Endometrium (tissue), 2 donors: ENCODE data around the gene MPPE1.
"Not testable (repeated sequence)": the region's sequence is repeated elsewhere in the genome, so short reads cannot be mapped to it uniquely, and the experiment has no call there.

Experiments used
- FAIRE-seq: peaks from 2 replicates; lab custom pipeline; 2012; peaks lifted over from hg19 to GRCh38; lab: Jason Lieb, UNC
- donor health status: control.
- donor health status: control.

The MPPE1 gene

DNA sequence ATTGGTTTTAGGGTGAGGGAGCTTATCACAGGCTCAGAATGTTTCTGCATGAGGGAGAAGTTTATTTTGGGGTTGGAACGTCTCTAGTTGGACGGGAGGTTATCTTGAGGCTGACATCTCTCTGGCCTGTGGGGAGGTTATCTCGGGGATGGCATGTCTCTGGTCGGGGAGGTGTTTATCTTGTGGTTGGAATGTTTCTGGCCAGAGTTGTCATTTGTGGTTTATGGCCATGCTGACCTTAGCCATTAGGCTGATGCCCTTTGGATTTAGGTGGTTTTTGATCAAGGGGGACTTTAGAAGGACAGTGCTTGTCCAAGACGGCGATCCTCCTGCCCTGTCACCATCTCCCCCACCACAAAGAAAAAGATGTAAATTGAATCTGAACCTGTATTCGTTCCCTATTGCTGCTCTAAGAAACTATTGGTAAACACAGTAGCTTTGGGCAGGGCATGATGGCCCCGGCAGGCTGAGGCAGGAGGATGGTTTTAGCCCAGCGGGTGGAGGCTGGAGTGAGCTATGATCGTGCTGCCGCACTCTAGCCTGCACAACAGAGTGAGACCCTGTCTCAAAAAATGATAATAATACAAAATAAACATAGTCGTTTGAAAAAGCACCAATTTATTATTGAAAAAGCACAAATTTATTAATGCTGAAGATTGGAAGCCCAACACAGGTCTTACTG, 17.8 kb upstream of the MPPE1 start:
- FAIRE-seq: no peak

DNA sequence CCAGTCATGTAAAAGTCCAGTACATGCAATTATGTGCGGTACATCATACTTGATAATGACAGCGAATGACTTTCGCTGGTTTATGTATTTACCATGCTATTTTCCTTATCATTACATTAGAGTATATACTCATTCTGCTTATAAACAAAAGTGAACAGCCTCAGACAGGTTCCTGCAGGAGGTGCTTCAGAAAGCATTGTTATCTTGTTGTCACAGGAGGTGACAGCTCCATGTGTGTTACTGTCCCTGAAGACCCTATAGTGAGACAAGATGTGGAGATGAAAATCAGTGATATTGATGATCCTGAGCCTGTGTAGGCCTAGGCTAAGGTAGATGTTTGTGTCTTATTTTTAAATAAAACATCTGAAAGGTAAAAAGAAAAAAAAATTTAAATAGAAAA, 15.3 kb upstream of the MPPE1 start:
- FAIRE-seq: no peak

DNA sequence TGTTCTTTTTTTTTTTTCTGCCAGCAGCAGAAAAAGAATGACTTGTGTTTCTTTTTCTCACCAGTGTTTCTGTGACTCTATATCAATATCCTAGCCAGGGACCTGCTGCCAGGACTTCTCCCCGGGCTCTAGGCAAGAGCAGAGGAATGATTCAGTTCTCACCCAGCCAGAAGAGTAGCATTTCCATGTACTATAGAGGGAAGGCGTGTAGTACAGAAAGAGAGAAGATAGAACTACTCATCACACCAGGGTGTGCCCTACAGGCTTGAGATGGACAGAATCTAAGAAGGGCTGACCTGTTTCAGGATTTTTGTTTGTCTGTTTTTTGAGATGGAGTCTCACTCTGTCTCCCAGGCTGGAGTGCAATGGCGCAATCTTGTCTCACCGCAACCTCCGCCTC, 11.4 kb upstream of the MPPE1 start:
- not testable (repeated sequence) for FAIRE-seq

DNA sequence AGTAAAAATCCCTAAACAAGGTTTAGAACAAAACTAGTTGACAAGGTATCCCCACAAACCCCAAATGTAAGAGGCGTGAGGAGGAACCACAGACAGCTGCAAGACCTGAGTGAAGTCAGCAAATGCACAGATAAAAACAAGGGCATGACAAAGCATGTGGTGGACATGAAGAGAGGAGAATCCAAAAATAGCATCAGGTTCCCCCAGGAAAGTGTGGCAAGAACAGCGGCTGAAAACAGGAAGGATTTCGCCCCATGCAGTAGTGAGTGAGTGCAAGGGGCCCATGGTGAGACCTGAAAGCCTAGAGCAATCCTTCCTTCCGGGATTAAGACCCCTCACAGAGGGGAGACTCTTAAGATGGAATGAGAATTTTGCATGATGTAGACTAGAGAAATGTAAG, 8.8 kb upstream of the MPPE1 start:
- FAIRE-seq: not testable (repeated sequence)

DNA sequence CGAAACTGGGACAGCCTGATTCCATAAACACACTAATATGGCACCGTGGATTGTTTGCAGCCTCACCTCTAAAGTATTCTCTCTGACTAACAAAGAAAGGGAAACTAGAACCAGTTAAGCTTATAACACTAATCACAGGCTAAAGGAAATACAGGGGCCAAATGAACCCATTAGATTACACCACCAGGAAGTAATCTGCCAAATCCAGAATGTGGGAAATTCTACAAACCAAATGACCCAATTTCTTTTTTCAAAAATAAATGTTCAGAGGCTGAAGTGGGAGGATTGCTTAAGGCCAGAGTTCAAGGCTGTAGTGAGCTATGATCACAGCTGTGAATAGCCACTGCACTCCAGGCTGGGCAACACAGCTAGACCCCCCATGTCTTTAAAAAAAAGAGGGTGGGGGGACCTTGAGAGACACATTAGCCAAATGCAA, 1.5 kb upstream of the MPPE1 start:
- FAIRE-seq: no peak

DNA sequence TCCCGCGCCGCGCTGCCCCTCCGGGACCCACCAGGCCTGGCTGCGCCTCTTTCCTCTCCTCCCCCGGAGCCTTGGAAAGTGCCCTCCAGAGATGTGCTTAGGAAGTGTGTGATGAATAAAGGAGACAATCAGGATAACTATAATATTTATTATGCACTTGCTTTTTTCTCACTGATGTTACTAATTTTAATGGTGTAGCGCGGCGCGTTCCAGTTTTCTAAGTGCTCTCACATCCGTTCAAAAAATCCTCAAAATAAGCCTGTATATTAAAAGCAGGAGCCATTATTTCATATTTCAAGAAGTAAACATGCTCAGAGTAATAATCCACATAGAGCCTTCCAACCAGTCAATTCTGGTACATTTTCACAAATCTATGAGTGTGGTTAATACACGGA, 941 bp upstream of the MPPE1 start:
- no peak for FAIRE-seq

DNA sequence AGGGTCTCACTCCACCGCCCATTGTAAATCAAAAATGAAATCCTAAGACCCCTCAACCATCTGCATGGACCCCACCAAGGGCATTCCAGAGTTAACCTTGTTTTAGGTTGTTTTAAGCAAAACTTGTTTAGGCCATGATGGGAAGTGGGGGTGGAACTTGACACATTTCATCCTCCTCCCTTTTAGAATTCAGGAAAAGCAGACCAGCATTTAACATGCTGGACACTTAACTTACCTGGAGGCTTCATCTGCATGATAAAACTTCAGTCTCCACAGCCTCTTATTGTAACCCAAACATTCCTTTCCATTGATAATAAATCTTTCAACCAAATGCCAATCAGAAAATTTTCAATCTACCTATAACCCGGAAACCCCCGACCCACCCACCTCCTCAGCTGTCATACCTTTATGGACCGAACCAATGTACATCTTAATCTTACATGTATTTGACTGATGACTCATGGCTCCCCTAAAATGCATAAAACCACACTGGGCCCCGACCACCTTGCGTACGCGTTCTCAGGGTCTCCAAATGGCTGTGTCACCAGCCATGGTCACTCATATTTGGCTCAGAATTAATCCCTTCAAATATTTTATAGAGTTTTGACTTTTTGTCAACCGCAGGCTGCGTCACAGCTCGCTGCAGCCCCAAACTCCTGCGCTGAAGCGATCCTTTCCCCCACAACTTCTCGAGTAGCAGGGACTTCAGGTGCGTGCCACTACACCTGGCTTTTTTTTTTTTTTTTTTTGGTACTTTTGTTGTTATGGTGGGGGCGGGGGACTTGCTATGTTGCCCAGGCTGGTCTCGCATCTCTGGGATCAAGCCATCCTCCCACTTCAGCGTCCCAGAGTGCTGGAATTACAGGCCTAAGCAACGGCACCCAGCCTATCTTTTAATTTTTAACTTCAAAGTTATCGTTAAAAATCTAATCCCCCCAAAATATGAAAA, 917 bp downstream of the MPPE1 start:
- no peak for FAIRE-seq

DNA sequence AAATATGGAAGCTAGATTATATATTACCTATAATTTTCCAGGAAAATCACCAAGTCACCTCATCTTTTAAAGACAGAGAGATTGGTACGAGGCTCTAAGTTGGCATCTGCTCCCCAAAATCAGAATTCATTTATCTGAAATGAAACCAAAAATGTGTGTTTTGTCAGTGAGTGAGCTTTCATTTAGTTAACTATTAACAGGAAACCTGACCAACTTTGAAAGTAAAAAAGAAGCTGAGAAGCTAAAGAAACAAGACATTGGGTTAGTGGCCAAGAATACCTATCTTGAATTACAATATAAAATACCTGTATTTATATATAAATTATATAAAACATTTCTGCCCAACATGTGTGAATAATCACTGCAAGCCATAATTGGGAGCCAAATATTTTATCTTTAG, 1.9 kb downstream of the MPPE1 start:
- no peak for FAIRE-seq

DNA sequence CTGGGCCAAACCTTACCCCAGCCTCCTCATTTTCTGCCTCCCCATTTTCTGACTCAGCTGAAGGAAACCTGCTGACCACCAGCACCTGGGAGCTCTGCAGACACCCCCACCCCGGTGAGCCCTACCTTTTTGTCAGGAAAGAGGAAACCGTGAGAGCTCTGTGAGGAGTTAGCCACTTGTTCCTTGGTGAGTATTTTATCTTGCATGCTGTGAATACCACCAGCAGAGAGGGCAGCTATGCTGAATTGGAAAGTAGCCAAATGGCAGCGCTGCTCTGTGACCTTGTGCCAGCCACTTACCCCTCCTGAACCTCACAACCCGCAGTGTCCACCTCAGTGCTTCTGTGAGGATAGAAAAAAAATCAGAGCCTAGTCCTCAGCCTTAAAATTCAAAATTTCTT, 2.5 kb downstream of the MPPE1 start:
- no peak for FAIRE-seq

DNA sequence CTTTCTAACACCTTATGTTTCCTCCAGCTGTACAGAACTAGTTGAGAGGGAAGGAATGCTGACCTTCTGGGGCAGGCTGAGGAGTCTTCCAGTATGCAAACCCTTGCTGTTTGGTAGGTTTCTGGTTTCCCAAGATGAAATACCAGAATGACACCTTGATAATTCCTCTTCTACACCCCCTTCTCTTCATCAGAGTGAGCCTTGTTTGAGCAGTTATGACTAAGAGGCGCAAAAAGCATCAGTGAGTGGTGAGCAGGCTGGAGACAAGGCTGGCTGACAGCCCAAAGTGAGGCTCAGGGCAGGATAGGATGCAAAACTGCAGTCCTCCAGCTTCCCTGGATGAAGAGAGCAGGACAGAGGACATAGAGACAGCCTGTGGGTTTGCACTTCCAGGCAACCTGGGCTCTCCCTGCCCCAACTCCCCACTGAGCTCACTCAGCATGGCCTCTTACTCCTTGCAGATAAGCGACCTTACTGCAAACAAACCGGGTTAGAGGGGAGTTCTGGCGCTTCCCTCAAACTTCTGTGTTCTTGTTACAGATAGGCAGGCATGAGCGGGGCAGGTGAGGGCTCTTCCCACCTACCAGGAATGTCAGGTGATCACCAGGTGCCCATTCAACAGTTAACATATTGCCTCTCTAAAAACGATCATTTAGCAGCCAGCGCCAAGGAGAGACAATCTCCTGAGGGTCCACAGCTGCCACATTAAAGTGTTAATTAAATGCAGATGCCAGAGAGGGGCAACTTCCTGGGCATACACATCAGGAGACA, 5.4 kb downstream of the MPPE1 start:
- FAIRE-seq: no peak

DNA sequence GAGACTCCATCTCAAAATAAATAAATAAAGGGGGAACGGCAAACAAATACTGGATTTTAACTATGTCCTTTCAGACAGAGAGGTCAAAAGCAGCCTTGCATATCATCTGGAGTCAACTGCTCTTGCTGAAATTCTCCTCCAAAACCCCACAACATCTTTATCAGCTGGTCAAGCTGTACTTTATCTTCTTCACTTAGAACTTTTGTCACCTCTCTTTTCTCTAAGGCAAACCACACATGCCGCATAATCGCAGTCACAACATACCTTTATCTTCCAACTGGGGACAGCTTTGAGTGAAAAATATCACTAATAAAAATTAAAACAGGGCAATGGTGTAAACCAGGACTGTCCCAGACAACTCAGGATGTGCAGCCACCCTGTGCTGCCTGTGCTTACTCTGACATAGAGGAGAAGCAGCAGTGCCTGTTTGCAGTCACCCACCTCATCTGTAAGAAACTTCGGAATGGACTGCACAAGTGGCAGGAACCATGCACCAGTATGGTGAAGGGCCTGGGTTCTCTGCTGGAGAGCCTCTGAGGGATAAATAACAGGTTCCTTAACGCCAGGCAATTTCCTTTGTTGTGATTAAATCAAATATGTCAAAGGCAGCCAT, 6.2 kb downstream of the MPPE1 start:
- FAIRE-seq: no peak

DNA sequence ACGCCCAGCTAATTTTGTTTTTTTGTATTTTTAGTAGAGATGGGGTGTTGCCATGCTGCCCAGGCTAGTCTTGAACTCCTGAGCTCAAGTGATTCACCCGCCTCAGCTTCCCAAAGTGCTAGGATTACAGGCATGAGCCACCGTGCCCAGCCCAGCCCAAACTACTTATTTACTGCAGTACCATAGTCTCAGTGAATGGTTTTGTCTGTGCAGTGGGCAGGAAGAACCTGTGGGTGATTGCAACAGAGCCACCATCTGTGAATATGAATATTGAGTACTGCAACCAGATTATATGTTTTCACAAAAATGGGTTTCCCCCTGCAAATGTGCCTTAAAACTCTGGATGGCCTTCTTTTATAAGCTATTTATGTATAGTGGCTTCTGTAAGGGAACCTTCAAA, 9.1 kb downstream of the MPPE1 start:
- FAIRE-seq: no peak

DNA sequence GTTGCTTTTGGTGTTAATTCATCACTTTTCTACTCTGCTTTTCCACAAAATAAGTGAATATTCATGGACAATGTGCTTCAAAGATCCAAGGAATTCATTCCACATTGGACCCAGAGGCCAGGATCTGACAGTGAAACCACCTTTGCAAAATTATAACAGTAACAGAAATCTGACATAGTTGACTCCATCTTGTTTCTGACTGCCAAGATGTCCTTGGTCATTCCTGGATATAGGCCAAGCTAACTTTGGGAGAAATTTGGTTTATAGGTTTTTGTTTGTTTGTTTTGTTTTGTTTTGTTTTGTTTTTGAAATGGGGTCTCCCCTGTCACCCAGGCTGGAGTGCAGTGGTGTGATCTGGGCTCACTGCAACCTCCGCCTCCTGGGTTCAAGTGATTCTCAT, 10.3 kb downstream of the MPPE1 start:
- FAIRE-seq: no peak

DNA sequence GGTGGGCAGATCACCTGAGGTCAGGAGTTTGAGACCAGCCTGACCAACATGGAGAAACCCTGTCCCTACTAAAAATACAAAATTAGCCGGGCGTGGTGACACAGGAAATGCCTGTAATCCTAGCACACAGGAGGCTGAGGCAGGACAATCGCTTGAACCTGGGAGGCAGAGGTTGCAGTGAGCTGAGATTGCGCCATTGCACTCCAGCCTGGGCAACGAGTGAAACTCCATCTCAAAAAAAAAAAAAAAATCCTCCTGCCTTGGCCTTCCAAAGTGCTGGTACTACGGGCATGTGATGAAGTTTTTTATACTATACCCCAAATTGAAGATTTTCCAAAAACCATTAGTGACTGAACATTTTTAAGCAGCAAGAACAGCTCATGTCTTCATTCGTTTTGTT, 15.7 kb downstream of the MPPE1 start:
- FAIRE-seq: not testable (repeated sequence)

DNA sequence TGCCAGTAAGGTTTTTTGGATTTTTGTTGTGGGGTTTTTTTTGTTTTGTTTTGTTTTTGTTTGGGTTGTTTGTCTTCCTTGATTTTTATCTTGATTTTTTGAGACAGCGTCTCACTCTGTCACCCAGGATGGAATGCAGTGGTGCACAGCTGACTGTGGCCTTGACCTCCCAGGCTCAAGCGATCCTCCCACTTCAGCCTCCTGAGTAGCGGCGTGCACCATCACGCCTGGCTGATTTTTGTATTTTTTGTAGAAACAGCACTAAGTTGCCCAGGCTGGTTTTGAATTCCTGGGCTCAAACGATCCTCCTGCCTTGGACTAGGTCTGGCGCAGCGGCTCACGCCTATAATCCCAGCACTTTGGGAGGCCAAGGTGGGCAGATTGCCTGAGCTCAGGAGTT, 16.4 kb downstream of the MPPE1 start:
- FAIRE-seq: no peak

DNA sequence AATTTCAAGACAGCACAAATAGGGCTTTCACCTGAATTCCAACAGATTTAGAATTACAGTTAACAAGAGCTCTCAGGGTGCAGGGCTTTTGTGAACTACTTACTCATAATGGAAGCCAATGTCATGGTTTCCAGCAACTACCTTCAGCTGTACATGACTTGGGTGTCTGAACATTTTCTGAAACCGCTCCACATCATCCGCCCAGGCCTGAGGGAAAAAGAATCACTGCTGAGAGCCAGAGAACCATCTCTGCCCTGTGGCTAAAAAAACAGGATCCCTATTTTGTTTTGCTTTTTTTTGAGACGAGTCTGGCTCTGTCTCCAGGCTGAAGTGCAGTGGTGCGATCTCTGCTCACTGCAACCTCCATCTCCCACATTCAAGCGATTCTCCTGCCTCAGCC, 18.8 kb downstream of the MPPE1 start:
- no peak for FAIRE-seq

DNA sequence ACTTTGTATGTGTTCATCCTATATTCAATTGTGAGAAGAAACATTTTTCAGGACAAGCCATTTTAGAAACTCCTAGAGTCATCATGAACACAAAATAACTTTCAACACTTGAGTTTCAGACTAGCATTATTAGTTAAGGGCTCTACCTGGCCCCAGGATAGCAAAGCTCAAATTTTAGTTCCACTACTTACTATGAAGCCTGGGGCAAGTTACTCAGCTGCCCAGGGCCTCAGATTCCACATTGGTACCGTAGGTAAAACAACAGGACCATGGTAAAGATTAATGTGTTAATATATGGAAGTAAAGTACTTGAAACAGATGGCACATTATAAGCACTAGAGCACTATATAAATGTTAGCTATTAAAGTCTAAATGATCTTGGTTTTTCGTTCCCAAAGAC, 19.4 kb downstream of the MPPE1 start:
- no peak for FAIRE-seq

DNA sequence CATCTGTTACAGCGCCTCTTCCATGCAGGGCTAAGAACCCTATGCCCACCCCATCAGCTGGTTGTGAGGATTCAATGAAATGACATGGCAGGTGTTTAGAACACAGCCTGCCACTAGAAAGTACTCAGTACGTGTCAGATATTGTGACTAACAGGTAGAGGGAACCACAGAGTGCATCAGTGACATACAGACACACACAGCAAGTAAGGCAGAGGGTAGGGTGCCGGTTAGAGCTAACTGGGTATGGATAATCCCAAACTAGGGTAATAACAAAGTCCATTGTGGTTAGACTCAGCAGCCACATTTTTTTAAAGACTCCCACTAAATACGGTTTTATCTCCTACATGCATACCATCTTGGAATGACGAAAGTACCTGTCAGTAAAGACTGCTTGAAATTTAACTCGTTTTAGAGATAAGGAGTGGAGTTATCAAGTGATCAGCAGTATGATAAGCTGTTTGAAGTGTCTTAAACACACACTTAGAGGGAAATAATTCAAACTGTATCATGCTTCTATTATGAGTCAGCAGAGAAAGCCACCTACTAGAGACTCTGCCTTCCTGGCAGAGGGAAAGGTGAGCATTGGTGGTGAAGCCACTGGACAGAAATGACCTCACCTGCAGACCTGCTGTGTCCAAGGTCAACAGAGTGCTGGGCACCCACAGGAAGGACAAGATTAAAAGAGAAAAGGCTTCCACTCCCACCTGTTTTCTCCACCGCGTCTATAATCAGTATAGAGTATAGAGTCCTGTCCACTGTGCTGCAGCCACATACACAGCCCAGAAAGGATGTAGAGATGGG, 20.6 kb downstream of the MPPE1 start:
- FAIRE-seq: no peak

DNA sequence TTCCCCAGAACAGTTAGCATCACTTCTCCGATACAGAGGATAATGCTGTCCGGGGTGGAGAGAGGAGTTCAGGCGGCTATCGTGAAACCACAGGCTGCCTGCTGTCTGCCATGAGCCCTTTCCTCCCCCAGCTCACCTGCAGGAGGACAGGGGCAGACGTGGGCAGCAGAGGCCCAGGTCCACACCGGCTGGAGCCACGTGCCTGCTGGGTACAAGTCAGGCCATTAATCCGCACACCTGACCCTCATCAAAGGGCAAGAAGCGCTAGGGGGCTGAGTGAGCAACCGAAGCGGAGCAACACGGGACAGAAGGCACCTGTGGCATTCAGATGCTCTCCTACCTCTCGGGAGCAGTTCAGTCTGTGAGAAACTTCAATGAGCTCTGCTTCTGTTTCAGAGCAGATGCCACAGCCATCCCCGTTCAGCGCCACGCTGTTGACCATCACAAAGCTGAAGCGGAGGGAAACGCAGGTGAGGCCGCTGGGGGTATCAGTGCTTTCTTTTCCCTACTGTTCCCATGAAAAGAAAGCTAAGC, 21.5 kb downstream of the MPPE1 start:
- FAIRE-seq: no peak

DNA sequence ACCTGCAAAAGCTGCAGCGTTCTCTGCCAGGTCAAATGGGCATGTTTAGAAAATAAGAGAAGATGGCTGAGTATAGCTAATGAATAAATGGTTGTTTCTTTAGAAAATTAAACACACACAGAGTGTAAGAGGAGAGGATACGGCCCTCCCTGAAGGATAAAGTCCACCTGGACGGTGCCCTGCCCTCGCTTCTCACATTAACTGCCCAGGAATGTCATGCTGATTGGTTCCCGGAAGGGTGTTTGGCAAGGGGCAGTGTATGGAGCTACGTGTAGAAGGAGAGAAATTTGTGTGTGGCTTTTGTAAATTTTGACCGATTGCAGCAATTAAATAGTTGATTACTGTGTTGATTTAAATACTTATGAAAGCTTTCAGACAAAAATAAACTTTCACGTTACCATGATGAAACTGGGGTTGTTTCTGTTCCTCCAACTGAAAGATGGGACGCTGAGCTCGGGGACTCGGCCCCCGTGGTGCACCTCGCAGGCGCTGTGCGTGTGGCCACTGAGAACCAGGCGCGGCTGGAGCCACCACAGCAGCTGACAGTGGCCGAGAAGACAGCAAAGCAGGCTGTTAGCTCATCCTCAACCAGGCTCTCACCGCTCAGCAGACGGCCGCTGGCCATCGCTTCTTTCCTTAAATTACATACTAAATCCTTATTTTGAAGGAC, 22.7 kb downstream of the MPPE1 start:
- FAIRE-seq: no peak
